GM12873 (cell line): ENCODE results near the gene AIRE.
"Not testable (repeated sequence)": the region's sequence is repeated elsewhere in the genome, so short reads cannot be mapped to it uniquely, and the experiment has no call there.

ENCODE experiments used
- CTCF ChIP-seq: IDR thresholded peaks from 2 replicates; pipeline ENCODE4 v1.5.1; 2012; ENCODE audit warnings: low read depth, mild to moderate bottlenecking, moderate library complexity, low read length, control low read depth; ENCODE audit not compliant: insufficient read depth; ENCODE audit errors: missing control alignments

AIRE gene

DNA sequence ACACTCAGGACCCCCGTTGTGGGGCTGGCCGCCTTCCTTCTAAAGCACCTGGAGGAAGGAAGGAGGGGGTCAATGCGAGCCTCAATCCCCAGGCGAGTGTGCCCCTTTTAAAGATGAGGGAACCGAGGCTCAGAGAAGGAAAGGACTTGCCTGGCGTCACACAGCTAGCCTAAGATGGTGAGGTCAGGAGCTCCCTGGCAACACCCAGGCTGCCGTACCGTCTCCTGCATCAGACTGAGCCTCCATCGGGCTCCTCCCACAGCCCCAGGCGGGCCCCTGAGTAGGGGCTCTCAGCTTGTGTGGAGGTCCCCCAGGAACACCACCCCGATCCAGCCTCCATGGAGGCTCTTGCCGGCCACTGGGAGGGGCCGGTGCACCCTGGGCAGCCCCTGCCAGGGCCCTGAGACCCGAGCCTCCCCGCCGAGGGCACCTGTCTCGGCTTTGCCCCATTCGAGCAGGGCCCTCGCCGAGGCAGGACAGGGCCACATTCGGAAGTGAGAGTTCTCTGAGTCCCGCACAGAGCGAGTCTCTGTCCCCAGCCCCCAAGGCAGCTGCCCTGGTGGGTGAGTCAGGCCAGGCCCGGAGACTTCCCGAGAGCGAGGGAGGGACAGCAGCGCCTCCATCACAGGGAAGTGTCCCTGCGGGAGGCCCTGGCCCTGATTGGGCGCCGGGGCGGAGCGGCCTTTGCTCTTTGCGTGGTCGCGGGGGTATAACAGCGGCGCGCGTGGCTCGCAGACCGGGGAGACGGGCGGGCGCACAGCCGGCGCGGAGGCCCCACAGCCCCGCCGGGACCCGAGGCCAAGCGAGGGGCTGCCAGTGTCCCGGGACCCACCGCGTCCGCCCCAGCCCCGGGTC is at the start of gene AIRE:
Gene AIRE, plus strand, starts transcription at position 739 of the 855 bp plus-strand sequence. CDS start 131 bp downstream, outside the sequence.
- TF ChIP-seq CTCF = no peak

DNA sequence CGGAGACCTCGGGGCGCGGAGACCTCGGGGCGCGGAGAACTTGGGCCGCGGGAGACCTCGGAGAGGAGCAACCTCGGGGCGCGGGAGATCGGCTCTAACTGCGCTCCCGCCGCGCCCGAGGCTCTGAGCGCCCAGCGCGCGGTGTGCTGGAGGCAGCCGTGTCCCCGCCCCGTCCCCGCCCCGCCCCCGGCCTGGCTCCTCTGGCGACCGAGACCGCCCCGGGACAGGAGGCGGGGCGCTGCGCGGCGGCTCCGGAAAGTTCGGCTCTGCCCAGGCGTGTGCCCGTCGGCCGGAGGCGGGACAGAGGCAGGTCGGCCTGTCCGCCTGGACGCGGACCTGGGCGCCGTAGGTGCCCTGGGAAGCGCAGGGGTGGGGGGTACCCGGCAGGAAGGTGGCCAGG is 44.8 kb upstream of the AIRE start, which contains the start of gene ICOSLG:
Gene ICOSLG, minus strand, starts transcription at position 102 of the 400 bp plus-strand sequence. CDS start 126 bp downstream, outside the sequence.
- not testable (repeated sequence) for TF ChIP-seq CTCF

GRCh38 chr21:44253832-44254710 is 31.6 kb upstream of the AIRE start:
- TF ChIP-seq CTCF = no peak

- TF ChIP-seq CTCF = no peak
Measured at GRCh38 chr21:44255511-44255981, 30.1 kb upstream of the AIRE start.

GRCh38 chr21:44258056-44258725 is 27.5 kb upstream of the AIRE start:
- TF ChIP-seq CTCF = no peak

- TF ChIP-seq CTCF = no peak
Measured at GRCh38 chr21:44259082-44259705, 26.5 kb upstream of the AIRE start.
